HG03469 (cell line): Measurements from ENCODE around the gene KCTD17.

Experiments used
- ATAC-seq: cut with Tn5 transposase; IDR thresholded peaks from one replicate; pipeline ENCODE4 v1.9.1; 2021; ENCODE audit warnings: mild to moderate bottlenecking, moderate library complexity, moderate number of reproducible peaks; ENCODE audit not compliant: unreplicated experiment

Gene KCTD17

DNA sequence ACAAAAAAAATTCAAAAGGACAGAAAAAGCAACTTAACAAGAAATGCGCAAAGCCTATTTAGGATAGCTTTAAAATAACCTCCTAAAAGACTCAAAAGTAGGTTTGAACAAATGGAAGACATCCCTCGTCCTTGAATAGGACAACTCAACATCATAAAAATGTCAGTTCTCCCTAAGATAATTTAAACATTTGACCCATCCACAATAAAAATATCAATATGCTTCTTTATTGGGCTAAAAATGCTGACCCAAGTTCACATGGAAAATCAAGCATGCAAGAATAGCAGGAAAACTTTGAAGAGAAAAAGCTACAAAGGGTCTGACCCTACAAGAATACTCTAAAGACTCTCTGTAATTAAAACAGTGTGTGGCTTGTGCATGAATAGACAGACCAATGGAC, 12.1 kb upstream of the KCTD17 start:
- no peak for ATAC-seq

DNA sequence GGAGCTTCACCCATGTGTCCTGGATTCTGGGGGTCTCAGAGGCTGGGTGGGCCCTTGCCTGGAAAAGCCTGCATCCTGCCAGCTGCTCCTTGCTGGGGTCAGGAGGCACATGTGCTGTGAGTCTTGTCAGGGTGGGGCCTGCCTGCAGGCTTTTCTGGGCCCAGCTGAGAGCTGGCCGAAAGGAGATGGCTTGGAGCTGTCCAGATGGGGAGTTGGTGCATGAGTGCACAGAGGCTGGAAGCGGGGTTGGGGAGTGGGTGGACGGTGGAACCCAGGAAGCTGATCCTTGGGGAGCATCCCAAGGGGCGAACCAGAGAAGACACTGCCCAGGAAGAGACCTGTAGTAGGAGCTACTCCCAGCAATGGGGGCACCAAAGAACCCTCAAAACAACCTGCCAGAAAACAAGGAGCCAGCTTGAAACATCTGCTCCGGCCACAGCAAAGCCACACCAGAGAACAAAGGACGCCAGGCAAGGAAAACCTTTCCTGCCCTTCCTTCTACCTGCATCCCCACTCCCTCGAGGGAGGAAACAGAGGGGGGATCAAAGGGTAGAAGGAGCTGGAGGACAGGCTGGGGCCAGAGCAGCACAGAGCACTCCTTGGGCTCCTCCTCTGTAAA, 8.2 kb upstream of the KCTD17 start:
- ATAC-seq: no peak

DNA sequence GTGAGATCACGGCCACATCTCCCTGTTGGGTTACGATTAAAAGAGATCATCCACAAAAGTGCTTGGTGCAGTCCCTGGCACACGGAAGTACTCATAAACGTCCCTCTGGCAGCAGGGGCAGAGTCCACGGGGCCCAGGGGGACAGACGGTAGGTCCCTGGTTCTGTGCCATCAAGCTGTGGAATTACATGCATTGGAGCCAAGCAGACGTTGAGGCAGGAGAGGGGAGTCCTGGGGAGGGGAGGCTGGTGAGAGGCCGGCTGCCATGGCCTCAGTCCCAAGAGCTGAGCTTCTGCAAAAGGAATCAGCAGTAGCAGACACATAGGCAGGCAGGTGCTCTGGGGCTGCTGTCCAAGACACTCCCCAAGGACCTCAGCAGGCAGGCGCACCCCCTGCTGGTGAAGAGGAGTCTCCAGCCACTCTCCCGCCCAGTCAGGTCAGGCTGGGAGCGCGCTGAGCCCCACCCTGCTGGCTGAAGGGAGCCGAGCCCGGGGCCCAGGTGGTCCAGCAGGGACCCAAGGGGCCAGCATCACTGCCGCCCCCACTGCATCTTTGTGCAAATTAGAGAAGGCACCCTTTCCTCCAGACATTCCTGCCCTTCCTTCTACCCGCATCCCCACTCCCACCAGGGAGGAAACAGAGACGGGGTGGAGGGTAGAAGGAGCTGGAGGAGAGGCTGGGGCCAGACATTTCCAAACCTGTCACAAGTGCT, 7.6 kb upstream of the KCTD17 start:
- no peak for ATAC-seq

DNA sequence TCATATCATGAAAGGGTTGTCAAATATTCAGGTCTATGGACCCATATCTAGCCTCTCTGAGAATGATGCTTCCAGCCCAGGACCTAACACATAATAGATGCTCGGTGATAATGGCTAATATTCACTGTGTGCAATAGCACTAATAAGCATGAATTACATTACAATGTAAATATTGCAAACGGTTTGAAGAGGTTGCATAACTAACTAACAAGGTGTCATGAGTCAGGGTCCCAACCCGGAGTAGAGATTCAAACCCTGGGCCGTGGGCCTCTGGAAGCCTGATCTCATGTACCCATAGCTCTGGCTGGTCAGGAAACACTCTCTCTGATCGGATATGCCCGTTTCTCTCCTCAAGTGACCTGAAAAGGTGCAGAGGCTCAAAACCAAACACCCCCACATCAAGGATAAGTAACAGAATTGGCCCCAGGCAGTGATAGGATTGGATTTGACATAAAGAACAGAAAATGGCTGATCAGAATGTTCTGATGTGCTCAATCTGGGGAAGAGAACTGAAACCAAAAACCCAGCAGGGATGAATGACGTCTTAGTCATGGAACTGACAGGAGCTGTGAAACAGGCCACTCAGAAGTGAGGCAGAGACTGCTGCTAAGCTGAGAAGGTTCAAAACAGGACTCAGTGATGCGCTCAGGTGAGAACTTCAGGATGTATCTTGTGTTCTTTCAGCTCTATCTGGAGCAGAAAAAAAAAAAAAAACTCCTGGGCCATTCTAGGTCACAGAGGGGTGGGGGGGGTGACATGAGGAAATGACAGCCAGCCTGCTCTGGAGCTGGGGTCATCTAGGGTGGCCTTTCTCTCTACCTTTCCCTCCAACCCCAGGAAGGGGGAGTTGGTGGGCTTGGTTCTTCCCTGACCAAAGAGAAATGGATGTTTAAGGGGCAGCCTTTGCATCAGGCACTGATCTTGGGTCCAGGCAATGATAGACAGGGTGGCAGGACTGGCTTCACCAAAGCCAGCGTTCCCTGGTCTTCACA, 6.6 kb upstream of the KCTD17 start:
- no peak for ATAC-seq

DNA sequence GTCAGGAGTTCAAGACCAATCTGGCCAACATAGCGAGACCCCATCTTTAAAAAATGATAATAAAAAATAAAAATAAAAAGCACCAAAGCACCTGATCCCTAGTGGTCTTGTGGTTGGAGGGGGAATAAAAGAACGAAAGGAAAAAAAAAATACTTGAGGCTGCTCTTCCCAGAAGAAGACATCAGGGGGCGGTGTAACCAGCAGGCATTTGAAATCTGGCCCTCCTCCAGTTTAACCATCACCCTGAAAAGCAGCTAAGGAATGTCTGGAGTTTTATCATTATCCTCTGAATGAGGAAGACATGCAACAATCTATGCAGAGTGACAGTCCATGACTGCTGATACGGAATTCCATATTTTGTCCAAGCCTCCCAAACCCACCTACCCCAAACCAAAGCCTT, 5.6 kb upstream of the KCTD17 start:
- no peak for ATAC-seq

DNA sequence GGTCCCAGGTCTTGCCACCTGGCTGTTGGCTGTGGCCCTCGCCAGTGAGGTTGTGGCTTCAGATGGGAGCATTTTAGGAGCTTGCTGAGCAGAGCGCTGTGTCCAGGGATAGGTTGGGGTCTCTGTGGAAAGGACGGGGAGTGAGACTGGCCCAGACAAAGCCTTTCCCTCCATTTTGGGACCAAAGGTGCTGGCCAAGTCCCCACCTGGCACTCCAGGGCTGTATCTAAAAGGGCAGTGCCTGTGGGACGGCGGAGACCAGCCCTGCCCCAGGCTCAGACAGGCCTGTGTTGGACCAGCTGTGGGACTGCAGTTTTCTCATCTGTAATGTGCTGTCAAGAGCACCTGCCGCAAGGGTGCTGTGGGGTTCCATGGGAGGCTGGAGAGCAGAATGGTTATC, 5.0 kb upstream of the KCTD17 start:
- ATAC-seq: no peak

DNA sequence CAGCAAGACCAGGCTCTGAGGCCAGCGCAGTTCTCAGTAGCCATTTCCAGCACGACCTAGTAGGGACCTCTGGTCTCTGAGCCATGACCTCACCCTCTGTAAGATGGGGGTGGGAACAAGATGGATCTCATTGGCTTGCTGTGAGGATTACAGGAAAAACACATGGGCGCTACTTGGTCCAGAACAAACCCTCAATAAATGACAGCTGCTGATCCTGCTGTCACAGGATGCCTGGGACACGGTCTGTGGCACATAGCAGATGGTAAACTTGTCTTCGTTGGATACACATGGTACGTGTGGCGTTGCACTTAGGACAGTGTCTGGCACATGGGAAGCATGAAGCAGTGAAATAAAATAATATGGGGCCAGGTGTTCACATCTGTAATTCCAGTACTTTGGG, 4.5 kb upstream of the KCTD17 start:
- ATAC-seq: no peak

DNA sequence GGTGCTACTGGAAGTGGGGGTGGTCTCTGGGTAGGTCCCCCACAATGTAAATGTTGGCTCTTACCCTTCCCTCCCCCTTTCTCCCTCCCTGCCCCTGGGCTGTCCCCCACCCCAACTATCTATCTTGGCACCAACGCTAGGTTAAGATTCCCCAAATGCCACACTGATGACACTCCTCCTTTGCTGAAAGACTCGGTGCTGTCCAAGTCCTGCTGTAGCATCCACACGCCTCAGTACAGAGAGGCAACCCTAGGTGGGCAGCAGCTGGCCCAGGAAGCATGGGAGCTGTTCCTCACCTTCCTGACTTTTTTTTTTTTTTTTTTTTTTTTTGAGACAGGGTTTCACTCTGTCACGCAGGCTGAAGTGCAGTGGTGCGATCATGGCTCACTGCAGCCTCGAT, 3.4 kb upstream of the KCTD17 start:
- no peak for ATAC-seq

DNA sequence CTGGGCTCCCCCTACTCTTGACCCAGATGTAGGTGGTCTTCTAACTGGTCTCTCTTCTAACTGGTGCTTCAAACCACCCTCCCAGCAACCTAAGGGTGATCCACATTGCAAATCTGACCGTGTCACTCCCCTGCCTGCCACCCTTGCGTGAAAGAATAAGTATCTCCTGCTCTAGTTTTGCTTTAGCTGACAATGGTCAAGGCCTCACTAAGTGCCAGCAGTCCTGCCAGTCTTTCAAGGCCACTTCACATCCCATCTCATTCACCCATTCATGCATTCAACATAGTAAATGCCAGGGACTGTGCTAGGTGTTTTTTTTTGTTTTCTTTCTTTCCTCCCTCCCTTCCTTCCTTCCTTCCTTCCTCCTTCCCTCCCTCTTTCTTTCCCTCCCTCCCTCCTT, 2.3 kb upstream of the KCTD17 start:
- no peak for ATAC-seq

DNA sequence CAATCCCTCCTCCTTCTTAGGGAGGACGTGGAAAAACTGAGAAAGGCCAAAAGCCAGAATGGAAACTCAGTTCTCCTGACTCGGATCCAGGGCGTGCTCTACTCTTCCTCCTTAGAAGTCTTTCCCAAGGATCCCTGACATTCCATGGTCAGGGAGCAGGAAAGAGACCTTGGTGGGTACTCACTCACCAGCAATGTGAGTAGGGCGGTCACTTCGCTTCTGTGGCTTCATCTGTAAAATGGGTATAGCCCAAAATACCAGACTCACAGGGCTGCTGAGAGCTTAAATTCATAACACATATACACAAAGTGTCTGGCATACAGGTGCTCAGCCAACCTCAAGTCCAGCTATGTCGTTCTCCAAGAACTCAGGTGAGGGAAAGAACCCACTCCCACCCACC, 629 bp upstream of the KCTD17 start:
- ATAC-seq: no peak

DNA sequence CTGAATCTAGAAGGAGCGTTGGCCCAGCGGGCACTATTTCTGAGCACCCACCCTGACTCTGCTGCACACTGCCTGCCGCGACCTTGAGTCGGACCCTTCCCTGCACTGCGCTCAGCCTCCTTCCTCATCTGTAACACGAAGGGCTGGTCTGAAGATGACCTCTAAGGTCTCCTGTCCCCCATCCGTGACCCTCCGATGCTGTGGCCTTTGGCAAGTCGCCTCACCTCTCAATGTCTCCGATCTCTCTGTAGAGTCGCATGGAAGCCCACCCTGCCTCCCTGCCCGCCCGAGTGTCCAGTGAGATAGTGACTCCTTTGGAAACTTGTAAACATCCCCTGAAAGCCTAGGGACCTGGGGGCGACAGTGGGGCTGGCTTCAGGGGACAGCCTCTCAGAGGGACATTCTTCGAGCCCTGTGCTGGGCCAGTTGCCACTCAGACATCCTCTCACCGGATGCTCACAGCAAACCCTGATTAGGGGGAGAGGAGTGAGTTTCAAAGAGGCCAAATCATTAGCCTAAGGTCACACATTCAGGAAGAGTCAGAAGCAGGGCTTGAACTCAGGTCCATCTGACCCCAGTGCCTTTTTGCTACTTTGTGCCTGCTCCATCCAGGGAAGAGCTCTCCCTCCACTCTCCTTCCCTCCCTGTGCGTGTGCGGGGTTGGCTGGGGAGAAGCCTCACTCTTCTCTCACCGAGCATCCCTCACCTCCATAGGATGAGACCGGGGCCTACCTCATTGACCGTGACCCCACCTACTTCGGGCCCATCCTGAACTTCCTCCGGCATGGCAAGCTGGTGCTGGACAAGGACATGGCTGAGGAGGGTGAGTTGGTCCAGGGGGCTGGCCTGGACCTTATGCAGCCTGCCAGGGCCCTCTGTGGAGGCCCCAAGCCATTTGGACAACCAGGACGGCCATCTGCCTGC, 1.1 kb downstream of the KCTD17 start:
- no peak for ATAC-seq

DNA sequence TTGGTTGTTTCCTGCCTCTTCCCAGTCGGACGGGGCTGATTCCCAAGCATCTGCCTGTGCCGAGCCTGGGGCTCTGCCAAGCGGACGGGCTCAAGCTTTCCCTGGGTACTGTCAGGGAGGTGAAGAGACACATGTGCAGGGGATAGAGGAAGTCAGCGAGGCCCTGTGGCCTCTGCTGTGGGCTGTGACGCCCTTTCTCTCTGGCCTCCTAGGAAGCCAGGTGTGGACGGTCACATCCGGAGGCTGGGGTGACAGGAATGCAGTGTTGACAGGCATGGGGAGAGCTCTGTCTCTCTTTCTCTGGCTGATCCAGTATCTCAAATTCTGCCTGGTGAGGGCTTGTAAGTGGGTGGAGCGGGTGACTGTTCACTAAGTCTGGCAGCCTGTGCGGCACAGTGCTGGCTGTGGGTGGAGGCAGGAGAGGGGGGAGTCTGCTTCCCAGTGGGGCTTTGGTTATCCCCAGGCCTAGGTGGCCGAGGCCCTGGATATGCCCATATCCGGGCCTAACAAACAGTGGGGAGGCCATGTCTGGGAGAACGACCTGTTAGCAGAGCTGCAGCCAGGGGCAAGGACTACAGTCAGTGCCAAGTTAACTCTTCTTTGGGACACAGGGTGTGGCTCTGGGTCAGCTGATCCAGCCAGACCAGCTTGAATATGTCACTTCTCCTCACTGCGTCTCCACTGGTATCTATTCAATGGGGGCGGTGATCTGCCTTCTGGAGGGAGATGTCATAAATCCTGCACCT, 1.9 kb downstream of the KCTD17 start:
- no peak for ATAC-seq

DNA sequence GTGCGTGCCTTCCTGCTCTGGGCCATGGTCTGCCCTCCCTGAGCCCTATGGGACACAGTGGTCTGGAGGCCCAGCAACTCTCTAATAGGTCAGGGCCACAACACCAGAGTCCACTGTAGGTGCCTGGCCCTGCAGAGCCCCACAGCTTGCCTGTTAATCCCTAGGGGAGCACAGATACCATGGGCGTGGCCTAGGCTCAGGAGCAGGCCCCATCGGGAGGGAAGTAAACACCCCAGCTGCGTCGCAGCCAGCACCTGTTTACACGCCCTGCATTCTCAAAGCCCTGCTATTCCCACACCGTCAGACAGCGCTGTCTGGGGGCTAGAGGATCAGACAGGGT, 2.5 kb downstream of the KCTD17 start:
- no peak for ATAC-seq

DNA sequence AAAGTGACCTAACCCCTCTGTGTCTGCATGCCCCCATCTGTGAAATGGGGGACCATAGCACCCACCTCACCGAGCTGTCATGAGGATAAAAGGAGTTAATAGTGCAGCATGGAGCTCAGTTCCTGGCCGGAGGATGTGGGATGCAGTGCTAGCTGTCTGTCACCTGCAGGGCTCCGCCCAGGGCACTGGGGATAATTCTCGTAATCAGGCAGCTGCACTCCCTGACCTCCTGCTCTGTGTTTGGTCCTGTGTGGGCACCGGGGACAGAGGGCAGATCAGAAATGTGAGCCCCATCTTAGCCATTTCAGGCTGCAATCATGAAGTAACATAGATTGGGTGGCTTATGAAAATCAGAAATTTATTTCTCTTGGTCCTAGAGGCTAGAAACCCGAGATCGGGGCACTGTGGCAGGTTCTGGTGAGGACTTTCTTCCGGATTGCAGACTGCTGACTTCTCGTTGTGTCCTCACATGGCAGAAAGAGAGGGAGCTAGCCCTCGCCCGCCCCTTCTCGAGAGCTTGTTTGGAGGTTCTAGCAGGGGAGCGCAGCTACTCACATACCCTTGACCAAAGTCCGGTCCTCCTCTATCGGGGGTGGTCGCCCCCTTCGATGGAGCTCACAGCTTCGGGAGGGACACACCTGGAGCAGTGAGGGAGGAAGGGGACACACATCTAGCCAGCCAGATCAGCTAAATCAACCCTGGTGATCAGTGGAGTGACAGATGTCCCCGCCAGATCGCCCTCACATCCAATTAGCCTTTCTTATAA, 3.2 kb downstream of the KCTD17 start:
- ATAC-seq: no peak

DNA sequence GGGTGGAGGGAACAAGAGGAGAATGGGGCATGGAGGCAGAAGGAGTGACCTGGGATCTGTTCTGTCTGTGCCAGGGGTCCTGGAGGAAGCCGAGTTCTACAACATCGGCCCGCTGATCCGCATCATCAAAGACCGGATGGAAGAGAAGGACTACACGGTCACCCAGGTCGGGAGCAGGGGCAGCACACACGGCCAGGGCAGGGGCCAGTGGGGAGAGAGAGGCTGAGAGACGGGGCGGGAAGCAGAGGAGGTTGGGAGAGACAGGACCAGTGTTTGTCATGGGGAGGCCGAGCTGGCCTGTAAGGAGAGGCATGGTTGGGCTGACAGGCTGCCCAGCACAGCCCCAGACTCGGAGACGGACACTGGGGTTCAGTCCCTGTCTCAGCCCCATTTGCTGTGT, 4.7 kb downstream of the KCTD17 start:
- ATAC-seq: no peak

DNA sequence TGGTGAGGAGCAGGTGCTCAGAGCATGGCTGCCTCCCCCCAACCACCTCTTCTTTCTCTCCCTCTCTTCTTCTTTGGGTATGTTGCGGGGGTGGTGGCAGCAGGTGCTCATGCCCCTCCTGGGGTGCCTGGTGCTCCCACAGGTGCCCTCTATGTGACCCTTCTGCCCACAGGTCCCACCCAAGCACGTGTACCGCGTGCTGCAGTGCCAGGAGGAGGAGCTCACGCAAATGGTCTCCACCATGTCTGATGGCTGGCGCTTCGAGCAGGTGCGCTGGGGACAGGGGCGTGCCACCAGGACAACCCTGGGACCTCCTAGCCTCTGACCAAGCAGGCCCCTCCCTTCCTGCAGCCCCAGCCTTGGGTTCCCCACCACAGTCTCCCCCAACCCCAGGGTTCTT, 5.7 kb downstream of the KCTD17 start:
- no peak for ATAC-seq

DNA sequence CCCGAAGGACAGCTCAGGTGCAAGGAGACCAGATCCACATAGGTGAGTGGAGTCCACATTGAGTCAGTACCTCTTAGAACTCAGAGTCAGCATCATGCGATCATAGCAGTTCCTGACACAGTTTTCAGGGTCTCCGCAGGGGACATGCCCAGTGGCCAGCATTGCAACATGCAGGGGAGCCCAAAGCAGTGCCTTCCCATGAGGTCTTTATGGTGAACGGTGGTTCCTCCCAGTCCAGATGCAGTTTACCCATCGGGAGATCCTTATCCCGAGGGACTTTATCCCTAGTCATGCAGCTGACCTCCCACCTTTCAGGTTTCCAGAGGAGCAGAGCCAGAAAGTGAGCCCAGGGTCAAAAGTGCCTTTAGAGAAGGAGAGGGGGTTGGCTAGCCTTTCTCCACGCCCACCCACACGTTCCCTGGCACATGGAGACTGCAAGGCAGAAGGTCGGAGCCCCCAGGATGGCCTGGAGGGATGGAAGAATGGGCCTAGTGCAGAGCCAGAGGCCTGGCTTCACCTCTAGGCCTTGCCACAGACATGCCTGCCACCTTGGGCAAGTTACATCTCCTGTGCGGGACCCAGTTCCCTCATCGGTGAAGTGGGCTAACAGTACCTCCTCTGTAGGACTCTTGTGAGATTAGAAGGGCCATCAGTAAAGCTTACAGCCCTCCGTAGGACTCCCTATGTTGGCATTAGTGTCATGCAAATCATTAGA, 6.4 kb downstream of the KCTD17 start:
- no peak for ATAC-seq

DNA sequence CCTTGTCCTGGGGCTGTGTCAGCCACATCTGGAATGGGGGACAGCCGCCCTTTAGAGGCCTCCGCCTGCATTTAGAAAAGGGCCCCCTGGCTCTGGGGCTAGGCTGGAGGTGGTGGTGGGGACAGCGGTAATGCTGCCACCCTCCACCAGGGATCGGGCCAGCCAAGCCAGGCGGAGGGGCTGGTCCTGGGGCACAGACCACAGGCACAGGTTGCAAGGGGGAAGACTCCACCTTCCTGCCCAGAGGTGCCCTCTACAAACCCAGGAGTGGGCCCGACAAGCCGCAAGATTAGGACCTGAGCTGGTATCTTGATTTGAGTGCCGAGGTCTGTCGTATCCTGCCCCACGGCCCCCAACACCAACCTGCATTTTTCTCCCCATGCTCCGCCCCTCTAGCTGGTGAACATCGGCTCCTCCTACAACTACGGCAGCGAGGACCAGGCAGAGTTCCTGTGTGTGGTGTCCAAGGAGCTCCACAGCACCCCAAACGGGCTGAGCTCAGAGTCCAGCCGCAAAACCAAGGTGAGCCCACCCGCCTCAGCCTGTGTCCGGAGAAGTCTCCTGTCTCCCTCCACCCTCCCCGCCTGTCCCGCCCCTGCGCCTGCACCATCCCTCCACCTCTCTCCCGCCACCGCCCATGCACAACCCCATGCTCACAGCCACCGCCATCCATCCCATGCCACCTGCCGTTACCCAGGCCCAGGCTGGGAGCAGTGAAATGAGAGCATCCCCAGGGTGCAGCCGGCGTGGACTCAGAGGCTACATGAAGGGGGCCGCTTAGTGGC, 7.6 kb downstream of the KCTD17 start:
- ATAC-seq: no peak
